ENCODE results near the gene NPBWR2. TPM values are rescaled to one million over a fixed set of nuclear protein-coding genes. Genes with fewer than 3 reads are reported as not detected.

Gene NPBWR2
- total RNA-seq, 1 donor from 2014 or later = not detected

- intact Hi-C loops (cut with micrococcal nuclease) = loop anchor here (1.0 to 5.0 kb wide), 11 partner anchors 16 to 846 kb away; partner anchors contain the start of genes ARFRP1, DNAJC5, GMEB2 and PTK6
Observed at GRCh38 chr20:64063389-64064144, 43.8 kb downstream of the NPBWR2 start.

- intact Hi-C loops (cut with micrococcal nuclease) = loop anchor here (1.0 to 5.0 kb wide), 11 partner anchors 17 to 845 kb away; partner anchors contain the start of genes ARFRP1, DNAJC5, GMEB2 and PTK6
Observed at GRCh38 chr20:64062596-64063388, 44.6 kb downstream of the NPBWR2 start, which contains the start of gene TCEA2. TSS of gene TCEA2 (plus strand) at chr20:64063198. CDS start at chr20:64063313, 115 bp downstream.

- intact Hi-C loops (cut with micrococcal nuclease) = loop anchor here (2.0 to 5.0 kb wide), 4 partner anchors 167 to 845 kb away; partner anchors contain the start of genes ARFRP1, DNAJC5, GMEB2 and YTHDF1
Observed at GRCh38 chr20:64062276-64062595, 45.1 kb downstream of the NPBWR2 start.

GRCh38 chr20:64058536-64058935, 48.8 kb downstream of the NPBWR2 start:
- intact Hi-C loops (cut with micrococcal nuclease) = loop anchor here (5.0 kb wide), 2 partner anchors 271 to 421 kb away; no protein-coding TSS in a partner anchor

GRCh38 chr20:64057628-64058498, 49.5 kb downstream of the NPBWR2 start:
- intact Hi-C loops (cut with micrococcal nuclease) = loop anchor here (1.0 to 5.0 kb wide), 3 partner anchors 19 to 421 kb away; no protein-coding TSS in a partner anchor

GRCh38 chr20:64056889-64057627, 50.3 kb downstream of the NPBWR2 start:
- intact Hi-C loops (cut with micrococcal nuclease) = loop anchor here (1.0 to 5.0 kb wide), 3 partner anchors 18 to 420 kb away; no protein-coding TSS in a partner anchor

- intact Hi-C loops (cut with micrococcal nuclease) = loop anchor here (5.0 kb wide), 2 partner anchors 269 to 419 kb away; no protein-coding TSS in a partner anchor
Observed at GRCh38 chr20:64056639-64056888, 50.8 kb downstream of the NPBWR2 start.

GRCh38 chr20:64055893-64056638, 51.3 kb downstream of the NPBWR2 start:
- intact Hi-C loops (cut with micrococcal nuclease) = loop anchor here (5.0 kb wide), 2 partner anchors 269 to 419 kb away; no protein-coding TSS in a partner anchor

GRCh38 chr20:64055396-64055892, 51.9 kb downstream of the NPBWR2 start:
- intact Hi-C loops (cut with micrococcal nuclease) = loop anchor here (5.0 kb wide), 2 partner anchors 268 to 418 kb away; no protein-coding TSS in a partner anchor

GRCh38 chr20:64053841-64054661, 53.3 kb downstream of the NPBWR2 start:
- intact Hi-C loops (cut with micrococcal nuclease) = no loop called here

Other genes with a start within 250 kb of the NPBWR2 start
- not detected in 2 replicates for gene ABHD16B, start 246.1 kb downstream of the NPBWR2 start, total RNA-seq
- gene TPD52L2, start 242.3 kb downstream of the NPBWR2 start, total RNA-seq = 53.8 and 53.9 TPM in 2 replicates
- 58.3 and 58.4 TPM in 2 replicates for gene DNAJC5, start 212.4 kb downstream of the NPBWR2 start, total RNA-seq
- gene UCKL1, start 151.1 kb downstream of the NPBWR2 start, total RNA-seq = 43.0 and 45.5 TPM in 2 replicates
- 29.0 and 29.5 TPM in 2 replicates for gene ZNF512B, start 137.6 kb downstream of the NPBWR2 start, total RNA-seq
- 44.0 and 45.4 TPM in 2 replicates for gene SAMD10, start 127.9 kb downstream of the NPBWR2 start, total RNA-seq
- 85.2 and 85.6 TPM in 2 replicates for gene PRPF6, start 126.4 kb downstream of the NPBWR2 start, total RNA-seq
- 14.7 and 15.5 TPM in 2 replicates for gene C20orf204, start 71.4 kb downstream of the NPBWR2 start, total RNA-seq
- 1.8 and 2.2 TPM in 2 replicates for gene SOX18, start 57.9 kb downstream of the NPBWR2 start, total RNA-seq
- gene TCEA2, start 44.4 kb downstream of the NPBWR2 start, total RNA-seq = 47.4 and 48.2 TPM in 2 replicates
- 99.2 and 101 TPM in 2 replicates for gene RGS19, start 28.0 kb downstream of the NPBWR2 start, total RNA-seq
- 0.61 and 0.64 TPM in 2 replicates for gene OPRL1, start 27.5 kb downstream of the NPBWR2 start, total RNA-seq
- gene LKAAEAR1, start 23.2 kb downstream of the NPBWR2 start, total RNA-seq = not detected in 2 replicates
- gene MYT1, start 56.9 kb upstream of the NPBWR2 start, total RNA-seq = not detected in 2 replicates
- gene PCMTD2, start 148.2 kb upstream of the NPBWR2 start, total RNA-seq = 47.2 and 52.6 TPM in 2 replicates